ENCODE measurements around the gene DYRK1A. TPM values are rescaled to one million over a fixed set of nuclear protein-coding genes. Genes with fewer than 3 reads are reported as not detected.

The DYRK1A gene
- total and polyA plus RNA-seq, 2 donors from 2014 or later = 14.5 to 78.0 TPM

GRCh38 chr21:37459575-37459974 is 93.0 kb downstream of the DYRK1A start:
- intact Hi-C loops (cut with DNase I) = no loop called here
- TF ChIP-seq CTCF (IDR thresholded peaks at IDR 0.05; ENCODE audit: borderline replicate concordance, extremely low read depth, insufficient read depth) = no peak
- no peak overlapping the region for H3K9ac ChIP-seq (ENCODE audit: low read length in 3 of 3)
- H3K9me3 ChIP-seq (ENCODE audit: control insufficient read depth in 2 of 3, insufficient read depth in 1 of 3, low read length in 3 of 3) = no peaks in the 10 kb centered on the region
- no peak for DNase-seq
- no peak overlapping the region for H3K27ac ChIP-seq (ENCODE audit: low read depth in 2 of 2, low read length in 2 of 2)
- no peak for FAIRE-seq
- no peaks in the 10 kb centered on the region for H3K36me3 ChIP-seq (ENCODE audit: control insufficient read depth in 2 of 3, insufficient read depth in 3 of 3, low read length in 3 of 3)
- H3K27me3 ChIP-seq (ENCODE audit: control insufficient read depth, insufficient read depth, low read length) = no peaks in the 10 kb centered on the region
- H3K4me1 ChIP-seq (ENCODE audit: control insufficient read depth in 2 of 3, insufficient read depth in 2 of 3, low read depth in 1 of 3, low read length in 3 of 3) = peaks cover 9 to 22% (median 15%) of the 10 kb centered on the region in 3 donors
- no peak overlapping the region for H3K4me3 ChIP-seq (ENCODE audit: low read length in 3 of 3)

GRCh38 chr21:37460196-37460595 is 93.6 kb downstream of the DYRK1A start:
- H3K36me3 ChIP-seq (ENCODE audit: control insufficient read depth in 2 of 3, insufficient read depth in 3 of 3, low read length in 3 of 3) = no peaks in the 10 kb centered on the region
- TF ChIP-seq CTCF (IDR thresholded peaks at IDR 0.05; ENCODE audit: borderline replicate concordance, extremely low read depth, insufficient read depth) = no peak
- H3K9me3 ChIP-seq (ENCODE audit: control insufficient read depth in 2 of 3, insufficient read depth in 1 of 3, low read length in 3 of 3) = no peaks in the 10 kb centered on the region
- no peak overlapping the region for H3K9ac ChIP-seq (ENCODE audit: low read length in 3 of 3)
- H3K4me1 ChIP-seq (ENCODE audit: control insufficient read depth in 2 of 3, insufficient read depth in 2 of 3, low read depth in 1 of 3, low read length in 3 of 3) = peaks cover 9 to 22% (median 15%) of the 10 kb centered on the region in 3 donors
- intact Hi-C loops (cut with DNase I) = no loop called here
- DNase-seq (no peak), FAIRE-seq (no peak)
- no peak overlapping the region for H3K27ac ChIP-seq (ENCODE audit: low read depth in 2 of 2, low read length in 2 of 2)
- H3K4me3 ChIP-seq (ENCODE audit: low read length in 3 of 3) = no peak overlapping the region
- H3K27me3 ChIP-seq (ENCODE audit: control insufficient read depth, insufficient read depth, low read length) = no peaks in the 10 kb centered on the region

GRCh38 chr21:37461479-37461878 is 94.9 kb downstream of the DYRK1A start:
- FAIRE-seq (no peak), DNase-seq (no peak)
- H3K4me3 ChIP-seq (ENCODE audit: low read length in 3 of 3) = no peak overlapping the region
- no peaks in the 10 kb centered on the region for H3K36me3 ChIP-seq (ENCODE audit: control insufficient read depth in 2 of 3, insufficient read depth in 3 of 3, low read length in 3 of 3)
- peaks cover 9 to 22% (median 15%) of the 10 kb centered on the region in 3 donors for H3K4me1 ChIP-seq (ENCODE audit: control insufficient read depth in 2 of 3, insufficient read depth in 2 of 3, low read depth in 1 of 3, low read length in 3 of 3)
- no peaks in the 10 kb centered on the region for H3K9me3 ChIP-seq (ENCODE audit: control insufficient read depth in 2 of 3, insufficient read depth in 1 of 3, low read length in 3 of 3)
- TF ChIP-seq CTCF (IDR thresholded peaks at IDR 0.05; ENCODE audit: borderline replicate concordance, extremely low read depth, insufficient read depth) = no peak
- no peaks in the 10 kb centered on the region for H3K27me3 ChIP-seq (ENCODE audit: control insufficient read depth, insufficient read depth, low read length)
- H3K27ac ChIP-seq (ENCODE audit: low read depth in 2 of 2, low read length in 2 of 2) = no peak overlapping the region
- no peak overlapping the region for H3K9ac ChIP-seq (ENCODE audit: low read length in 3 of 3)
- intact Hi-C loops (cut with DNase I) = no loop called here

Data from kidney (tissue), 14 donors.